CD4-positive, alpha-beta T cell treated with Interleukin-6 at 100 ng/mL for 8 hours (primary cell): ENCODE measurements around the gene NCR3LG1.

ENCODE experiments used
- DNase-seq: peaks from one replicate; pipeline ENCODE4 v3.0.0-alpha.2; 2020; ENCODE audit warnings: mixed read lengths, low spot score

Gene NCR3LG1, protein sequence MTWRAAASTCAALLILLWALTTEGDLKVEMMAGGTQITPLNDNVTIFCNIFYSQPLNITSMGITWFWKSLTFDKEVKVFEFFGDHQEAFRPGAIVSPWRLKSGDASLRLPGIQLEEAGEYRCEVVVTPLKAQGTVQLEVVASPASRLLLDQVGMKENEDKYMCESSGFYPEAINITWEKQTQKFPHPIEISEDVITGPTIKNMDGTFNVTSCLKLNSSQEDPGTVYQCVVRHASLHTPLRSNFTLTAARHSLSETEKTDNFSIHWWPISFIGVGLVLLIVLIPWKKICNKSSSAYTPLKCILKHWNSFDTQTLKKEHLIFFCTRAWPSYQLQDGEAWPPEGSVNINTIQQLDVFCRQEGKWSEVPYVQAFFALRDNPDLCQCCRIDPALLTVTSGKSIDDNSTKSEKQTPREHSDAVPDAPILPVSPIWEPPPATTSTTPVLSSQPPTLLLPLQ

DNA sequence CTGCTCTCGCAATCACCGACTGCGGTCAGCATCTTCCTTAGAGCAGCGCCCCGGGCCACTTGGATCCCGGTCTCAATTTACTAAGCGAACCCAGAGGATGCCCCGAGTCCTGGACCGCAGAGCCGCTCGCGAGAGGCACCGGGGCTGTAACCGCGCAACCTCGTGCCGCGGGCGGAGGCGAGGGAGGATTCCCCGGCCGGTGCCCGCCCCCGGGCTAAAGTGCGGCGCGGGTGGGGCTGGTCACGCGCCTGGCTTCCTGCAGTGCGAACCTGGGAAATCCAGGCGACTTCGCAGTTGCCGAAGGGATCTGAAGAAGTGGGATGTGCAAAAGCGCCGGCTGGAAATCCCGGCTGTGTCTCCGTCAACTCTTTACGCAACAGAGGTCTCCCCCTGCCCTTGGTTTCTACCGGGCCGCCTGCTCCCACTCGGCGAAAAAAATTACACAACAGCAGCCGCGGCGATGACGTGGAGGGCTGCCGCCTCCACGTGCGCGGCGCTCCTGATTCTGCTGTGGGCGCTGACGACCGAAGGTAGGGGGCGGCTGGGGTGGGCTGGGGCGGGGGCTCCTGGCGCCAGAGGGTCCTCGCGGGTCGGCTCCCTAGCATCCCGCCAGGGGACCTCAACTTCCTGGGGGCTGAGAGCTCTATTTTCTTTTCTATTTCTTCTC, at the start of gene NCR3LG1:
TSS of gene NCR3LG1 (plus strand) at position 291 of the 667 bp plus-strand sequence. CDS start at position 461, 170 bp downstream.
- DNase-seq = peak; percentile 44

DNA sequence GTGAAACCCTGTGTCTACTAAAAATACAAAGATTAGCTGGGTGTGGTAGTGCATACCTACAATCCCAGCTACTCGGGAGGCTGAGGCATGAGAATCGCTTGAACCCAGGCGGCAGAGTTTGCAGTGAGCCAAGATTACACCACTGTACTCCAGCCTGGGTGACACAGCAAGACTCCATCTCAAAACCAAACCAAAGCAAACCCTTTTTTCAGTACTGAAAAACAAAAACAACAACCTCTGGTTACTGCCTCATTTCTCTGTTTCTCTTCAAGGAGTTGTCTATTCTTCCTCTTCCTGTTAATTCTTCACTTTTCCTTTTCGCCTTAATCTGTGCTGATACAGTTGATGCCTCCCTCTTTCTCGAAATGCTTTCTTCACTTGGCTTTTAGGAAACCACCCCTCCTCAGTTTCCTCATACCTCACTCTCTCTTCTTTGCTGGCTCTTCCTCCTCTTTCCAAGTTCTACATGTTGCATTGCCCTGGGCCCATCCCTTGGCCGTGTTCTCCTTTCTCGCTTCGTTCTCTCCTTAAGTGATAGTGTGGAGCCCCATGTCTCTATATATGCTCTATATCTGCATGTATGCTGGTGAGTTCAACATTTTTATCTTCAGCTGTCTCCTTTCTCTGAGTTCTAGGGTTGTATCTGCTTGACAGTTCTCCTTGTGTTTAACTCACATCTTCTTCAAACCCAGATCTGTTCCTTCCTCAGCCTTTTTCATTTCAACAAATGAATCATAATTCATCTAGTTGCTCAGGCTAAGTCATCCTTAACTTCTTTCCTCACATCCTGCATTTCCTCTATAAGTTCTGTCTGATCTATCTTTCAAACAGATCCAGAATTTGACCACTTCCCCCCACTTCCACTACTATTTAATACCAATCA, 38.0 kb upstream of the NCR3LG1 start:
- no peak for DNase-seq

DNA sequence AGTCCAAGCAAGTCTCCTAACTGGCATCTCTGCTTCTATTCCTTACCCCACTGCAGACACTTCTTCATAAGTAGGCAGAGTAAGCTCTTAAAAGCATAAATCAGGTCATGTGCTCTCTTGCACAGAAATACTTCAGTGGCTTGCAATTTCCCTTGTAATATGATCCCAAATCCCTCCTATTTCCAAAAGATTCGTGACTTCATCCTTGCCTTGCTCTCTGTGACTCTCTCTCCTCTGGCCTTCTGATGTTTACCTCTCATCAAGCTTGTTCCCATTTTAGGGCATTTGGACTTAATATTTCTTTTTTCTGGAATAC, 37.4 kb upstream of the NCR3LG1 start:
- DNase-seq = no peak

DNA sequence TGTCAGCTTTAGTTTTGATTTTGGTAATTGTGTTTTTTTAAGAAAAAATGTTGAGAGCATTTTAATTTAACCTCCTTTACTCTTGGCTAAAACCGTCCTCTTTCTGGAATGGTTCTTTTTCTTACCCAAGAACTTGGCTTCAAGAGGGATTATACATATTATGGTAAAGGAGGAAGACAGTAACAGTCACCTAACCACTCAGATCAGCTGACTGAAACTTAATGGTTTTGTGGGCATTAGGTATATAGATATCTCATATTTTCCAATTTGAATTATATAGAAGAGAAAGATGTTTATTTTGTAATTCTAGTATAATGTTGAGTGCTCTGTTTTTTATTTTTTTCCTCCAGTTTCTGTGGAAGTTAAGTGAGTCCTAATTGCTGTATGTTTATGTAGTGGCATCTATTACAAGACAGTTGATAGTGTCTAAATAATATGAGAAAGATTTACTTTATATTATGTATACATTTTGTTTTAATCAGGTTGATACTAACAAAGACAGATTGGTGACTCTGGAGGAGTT, 36.6 kb upstream of the NCR3LG1 start:
- no peak for DNase-seq

DNA sequence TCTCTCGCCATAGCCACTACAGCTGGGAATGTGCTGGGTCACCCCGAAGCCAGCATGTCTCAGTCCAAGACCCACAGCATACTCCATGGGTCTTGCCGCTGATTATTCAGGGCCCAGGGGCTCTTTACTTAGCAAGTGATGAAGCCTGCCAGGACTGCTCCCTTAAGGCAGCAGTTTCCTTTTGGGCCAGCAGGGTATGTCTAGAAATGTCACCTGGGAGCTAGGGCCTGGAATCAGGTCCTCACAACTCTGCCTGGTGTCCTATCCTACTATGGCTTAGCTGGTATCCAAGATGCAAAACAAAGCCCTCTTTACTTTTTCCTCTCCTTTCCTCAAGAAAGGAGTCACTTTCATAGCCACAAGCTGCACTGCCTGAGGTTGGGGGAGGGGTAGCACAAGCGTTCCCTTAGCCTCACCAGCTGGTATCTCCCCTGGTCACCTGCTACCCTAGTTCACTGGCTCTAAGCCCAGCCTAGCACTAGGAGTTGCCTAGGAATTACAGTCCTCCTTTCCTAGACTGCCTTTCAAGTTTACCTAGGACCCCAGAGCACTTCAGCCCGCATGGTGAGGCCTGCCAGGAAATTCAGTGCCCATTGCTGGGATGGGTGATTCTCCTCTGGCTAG, 22.6 kb upstream of the NCR3LG1 start:
- DNase-seq = no peak

DNA sequence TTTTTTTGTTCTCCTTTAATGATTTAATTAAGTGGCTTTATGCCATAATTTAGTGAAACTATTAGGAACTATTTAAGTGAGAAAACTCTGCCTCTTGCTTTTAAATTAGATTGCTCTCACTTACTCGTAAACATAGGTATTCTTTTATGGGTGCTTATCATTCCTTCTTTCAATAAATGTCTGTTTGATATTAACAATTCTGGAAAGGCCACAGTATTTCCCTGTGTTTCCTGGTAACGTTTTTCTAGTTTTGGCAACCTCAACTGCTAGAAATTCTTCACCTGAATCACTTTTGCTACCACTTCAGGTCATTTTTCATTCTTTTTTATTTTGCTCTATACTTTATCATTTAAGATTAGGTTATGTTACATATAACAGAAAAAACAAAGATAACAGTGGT, 19.9 kb upstream of the NCR3LG1 start:
- DNase-seq = no peak

DNA sequence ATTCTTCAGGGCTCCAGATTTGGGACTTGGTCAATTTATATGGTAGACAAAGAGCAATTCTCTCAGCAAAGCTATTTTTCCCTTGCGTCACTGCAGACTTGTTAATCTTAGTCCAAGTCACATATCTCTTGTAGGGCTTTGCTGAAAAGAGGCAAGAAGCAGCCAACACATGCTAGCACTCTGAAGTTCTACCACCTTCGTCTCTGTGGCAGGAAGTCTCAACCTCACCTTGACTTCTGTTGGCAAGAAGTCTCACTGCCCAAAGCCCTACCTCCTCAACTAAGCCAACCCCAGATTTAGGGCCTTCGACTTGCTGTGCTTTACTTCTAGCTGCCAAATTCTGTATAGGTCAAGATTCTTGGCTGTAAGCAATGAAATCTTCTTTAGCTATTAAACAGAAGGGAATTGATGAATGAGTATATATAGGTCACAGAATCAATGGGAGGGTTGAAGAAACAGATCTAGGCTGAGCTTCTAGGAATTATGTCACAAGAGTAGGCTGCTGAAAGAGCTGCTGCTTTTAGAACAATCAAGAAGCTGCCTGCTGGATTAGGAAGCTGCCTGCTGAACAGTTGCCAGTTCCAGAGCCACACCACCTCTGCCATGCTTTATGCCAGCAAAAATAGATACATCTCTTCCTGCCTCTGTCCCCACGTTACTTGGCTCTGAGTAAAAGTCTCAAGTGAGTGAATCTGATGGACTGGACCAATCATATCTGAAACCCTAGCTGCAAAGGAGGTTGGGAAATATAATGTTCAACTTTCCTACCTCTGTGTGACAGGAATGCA, 17.6 kb upstream of the NCR3LG1 start:
- peak; percentile 19 for DNase-seq

DNA sequence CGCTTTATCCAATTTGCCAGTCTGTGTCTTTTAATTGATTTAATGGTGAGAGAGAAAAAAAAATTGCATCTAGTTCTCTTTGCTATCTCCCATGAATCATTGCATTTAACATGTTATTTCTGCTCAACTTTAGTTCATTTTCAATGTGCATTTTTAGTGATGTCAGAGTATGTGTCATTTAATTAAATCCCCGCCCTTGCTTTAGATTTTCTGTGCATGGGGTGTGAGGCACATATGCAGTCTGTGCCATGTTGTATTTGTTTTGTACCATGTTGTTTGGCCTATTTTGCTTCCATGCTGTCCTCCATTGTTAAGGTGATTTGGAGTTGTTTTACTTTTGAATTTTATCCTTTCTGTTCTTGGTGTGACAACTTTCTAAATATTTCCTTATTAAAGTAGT, 8.3 kb upstream of the NCR3LG1 start:
- no peak for DNase-seq

DNA sequence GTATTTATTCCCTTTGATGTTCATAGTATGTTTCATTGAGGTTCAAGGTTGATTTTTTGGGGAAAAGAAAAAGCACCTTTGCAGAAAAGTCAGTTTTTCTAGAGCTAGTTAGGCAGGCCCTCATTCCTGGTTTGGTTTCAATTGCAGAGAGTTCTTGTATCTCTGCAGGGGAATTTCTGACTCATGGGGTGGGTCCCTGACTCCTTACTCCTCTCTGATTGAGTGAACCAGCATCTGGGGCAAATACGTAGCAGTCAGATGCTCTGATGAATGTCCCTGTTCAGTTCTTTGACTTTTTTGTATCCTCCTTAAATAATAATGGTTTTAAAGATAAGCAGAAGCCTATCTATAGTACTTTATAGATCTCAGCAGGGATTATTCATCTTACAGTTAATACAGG, 7.7 kb upstream of the NCR3LG1 start:
- DNase-seq = no peak

DNA sequence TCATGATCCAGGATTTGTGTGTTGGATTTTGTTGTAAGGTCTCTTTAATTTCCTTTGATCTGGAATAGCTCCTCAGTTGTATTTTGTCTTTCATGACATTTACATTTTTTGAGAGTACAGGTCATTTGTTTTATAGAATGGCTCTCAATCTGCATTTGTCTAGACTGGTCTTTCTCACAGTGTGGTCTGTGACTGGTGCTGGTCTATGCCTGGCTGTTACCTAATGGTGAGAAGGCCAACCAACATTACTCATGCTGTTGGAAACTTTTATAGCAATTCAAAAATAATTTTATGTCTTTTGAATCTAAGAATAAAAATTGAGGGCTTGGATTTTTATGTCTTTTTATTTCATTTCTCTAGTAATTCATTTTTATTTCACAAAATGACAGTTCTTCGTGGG, 3.9 kb upstream of the NCR3LG1 start:
- DNase-seq = no peak

DNA sequence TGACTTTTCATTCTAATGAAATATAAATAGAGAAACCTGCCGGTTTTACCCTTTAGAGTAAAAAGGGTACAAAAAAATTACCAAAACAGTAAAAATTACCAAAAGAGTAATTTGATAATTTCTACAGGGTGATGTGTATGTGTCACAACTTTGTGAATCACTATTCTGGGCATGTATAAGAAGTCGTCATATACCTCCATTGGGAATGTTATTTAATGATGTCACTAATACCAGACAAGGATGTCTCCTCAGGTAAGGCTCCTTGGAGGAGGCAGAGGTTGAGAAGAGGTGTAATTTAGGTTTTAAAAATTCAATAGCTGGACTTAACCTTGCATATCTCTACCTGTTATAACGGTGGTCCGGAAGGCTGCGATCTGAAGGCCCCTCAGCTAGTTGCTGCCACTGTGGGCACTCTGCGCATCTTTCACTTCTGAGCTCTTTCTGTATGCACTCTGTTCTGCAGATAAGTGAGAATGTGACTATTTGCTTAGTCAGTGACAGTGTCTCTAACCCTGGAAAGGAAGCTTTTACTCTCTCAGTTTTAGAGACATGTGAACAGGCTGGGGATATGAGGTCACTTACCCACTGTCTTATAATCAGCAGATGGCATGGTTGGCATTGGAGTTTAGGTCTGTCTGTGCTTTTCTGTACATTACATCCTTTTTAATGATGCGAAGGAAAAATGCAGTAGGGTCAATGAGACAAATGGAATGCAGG, 987 bp upstream of the NCR3LG1 start:
- DNase-seq = no peak

DNA sequence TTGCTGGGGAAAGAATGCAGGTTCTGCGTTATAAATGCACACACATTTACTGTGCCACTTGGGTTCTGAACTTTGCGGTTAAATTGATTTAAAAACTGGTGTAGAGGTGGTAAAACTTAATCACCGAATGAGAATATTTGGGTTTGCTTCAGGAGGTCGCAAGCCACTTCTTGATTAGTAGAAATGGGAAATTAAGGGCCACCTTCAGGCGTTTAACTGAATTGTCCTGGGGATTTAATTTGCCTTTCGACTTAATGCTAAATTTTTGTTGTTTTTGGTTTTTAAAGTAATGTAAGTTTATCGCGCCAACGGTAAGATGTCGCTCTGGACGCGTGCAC, 459 bp upstream of the NCR3LG1 start:
- DNase-seq = no peak

DNA sequence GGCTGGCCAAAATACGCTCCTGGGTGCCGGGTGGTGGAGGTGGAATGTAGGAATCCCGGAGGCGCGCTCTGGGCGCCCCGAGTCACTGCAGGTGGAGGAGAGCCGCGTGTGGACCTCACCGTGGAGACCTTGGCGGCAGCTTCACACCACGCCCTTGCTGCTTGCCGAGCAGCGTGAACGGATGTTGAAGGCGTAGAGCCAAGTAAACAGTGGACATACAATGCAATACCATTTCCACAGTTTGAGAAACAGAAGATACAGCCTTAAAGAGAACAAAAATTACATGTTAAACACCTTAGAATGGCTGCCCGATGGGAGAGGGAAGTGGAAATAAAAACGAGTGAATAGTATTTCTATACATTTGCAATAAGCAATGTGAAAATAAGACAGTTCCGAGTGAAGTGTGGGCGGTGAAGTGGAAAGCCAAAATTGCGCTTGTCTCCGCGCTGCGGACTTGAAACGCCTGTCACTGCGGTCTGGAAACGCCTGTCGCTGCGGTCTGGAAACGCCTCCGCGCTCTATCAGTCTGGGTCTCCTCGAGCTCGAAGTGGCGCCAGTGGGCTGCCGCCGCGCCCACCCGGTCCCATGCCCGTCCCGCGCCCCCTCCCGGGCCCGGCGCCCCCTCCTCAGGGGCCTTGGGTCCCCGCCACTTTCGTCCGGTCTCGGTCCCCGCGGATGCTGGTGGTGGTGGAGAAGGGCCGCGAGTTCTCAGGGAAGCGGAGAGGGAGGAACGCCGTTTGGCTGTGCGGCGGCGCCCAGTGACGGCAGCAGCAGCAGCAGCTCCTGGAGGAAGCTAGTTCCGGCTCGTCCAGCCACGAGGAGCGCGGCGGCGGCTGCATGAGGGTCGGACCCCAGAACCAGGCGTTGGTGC, 1.6 kb downstream of the NCR3LG1 start:
- DNase-seq = peak; percentile 21

DNA sequence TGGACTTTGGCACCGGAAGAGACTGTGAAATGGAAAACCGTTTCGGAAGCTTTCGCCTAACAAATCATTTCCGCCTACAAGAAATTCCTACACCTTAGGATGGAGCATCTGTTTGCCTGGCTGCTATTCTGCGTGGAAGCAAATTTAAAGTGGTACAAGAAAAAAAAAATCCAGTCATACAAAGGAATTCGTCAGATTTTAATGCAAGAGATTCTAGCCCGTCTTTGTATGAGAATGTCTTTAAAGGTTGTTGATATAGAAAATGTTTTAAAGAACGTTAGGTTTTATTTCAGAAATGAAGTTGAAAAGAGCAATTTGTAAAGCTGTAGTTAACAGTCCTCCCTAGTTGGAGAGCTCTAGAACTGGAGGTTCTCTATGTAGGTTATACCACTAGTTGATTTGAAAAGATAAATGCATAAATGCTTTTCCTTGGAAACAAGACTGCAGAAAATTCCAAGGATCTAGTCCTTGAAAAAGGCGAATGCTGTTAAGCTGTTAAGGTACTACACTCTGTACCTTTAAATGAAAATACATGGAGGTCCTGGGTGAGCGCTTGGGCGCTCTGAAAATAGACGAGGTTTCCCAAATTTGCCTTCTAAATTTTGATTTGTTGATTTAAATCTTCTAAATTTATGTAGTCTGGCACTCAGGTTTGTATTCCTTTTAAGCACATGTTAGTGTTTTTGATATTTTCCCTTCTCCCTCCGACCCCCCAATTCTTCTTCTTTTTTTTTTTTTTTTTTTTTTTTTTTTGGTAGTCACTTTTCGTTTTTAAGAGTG, 2.4 kb downstream of the NCR3LG1 start:
- DNase-seq = no peak

DNA sequence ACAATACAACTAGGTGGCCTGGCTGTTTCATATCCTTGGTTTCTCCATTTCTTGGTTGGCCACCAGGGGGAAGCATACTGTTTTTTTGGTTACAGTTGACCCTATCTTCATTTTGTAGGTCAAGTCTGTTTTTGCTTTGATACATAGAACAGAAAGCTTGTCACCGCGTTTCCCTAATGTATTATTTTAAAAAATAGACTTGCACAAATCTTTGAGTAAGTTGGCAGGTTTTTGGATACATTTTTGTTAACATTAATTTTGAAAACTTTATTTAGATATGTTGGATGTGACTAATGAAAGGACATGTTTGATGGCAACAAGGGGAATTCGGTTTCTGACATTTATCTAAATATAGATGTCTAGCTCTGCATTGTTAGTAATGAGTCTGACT, 3.0 kb downstream of the NCR3LG1 start:
- DNase-seq = peak; percentile 70

DNA sequence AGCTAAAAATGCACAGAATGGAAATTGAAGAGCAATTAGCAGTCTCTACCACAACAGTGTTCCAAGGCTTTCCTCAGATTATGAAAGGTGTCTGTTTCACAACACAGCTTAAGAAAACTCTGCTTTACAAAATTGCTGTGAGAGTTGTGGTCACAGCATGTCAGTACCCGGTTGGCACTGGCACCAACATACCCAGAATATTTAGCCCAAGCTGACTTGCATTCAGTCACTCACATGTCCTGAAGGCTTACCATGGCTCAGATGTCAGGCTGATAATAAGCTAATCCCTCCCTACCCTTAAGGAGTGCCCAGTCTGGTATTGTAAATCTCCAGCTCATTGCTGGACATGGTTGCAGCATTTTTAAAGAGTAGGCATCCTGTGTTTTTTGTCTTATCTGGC, 14.9 kb downstream of the NCR3LG1 start:
- no peak for DNase-seq

DNA sequence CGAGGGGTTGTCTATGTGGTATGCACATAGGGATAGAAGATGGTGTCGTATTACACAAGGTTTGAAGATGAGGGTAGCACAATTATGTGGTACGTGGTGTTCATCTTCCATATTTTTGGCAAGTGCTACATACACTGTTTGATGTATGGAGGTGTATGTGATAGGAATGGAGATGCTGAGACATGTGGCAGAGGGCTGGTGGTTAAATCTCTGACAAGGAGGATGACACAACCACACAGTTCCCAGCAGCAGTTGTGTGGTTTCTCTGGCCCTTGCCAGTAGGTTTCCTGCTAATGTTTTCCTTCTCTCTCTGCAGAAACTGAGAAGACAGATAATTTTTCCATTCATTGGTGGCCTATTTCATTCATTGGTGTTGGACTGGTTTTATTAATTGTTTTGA, 17.0 kb downstream of the NCR3LG1 start:
- no peak for DNase-seq

DNA sequence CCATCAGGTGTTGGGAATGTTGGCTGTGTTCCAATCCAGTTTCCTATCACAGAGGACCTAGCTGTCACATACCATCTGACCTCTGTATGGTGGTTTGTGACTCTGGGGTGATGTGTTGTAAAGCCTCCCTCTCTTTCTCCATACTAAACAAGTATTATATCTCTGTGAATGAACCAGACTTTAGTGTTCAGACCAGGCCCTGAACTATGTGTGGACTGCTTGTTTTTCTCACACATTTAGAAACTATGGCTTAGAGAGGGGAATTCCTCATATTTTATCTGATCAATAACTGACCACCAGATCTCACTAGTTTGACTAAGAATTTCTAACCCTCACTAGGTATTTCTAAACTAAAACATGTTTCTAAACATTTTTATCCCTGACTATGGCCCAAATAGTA, 17.5 kb downstream of the NCR3LG1 start:
- DNase-seq = no peak

DNA sequence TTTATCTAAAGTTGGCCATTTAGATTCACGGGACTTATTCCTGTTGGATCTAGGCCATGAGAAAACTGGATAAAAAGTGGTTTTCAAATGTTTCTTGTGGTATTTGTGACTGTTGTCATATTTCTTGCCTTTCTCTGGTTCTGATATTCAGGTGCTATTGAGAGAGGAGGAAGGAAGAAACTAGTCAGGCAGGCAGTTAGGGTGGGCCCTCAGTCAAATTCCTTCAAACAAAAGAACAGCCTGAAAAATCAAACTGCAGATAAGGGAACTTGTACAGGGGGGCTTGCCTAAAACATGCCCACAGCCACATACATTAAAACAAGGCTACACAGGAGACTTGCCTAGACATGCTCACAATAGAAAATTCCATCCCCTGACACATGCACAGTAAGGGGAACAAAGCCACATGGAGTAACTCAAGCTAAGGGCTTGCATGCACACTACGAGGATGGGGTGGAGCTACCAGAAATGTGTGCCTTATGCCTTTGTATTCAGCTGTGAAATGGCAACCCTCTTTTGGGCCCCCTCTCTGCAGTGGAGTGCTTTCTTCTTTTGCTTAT, 18.2 kb downstream of the NCR3LG1 start:
- no peak for DNase-seq
